Measurements from ENCODE around the gene MAPK7. TPM values are rescaled to one million over a fixed set of nuclear protein-coding genes. Genes with fewer than 3 reads are reported as not detected.

MAPK7 gene
- total and polyA plus RNA-seq, 8 donors = 19.8 to 33.8 (median 24.3) TPM

DNA sequence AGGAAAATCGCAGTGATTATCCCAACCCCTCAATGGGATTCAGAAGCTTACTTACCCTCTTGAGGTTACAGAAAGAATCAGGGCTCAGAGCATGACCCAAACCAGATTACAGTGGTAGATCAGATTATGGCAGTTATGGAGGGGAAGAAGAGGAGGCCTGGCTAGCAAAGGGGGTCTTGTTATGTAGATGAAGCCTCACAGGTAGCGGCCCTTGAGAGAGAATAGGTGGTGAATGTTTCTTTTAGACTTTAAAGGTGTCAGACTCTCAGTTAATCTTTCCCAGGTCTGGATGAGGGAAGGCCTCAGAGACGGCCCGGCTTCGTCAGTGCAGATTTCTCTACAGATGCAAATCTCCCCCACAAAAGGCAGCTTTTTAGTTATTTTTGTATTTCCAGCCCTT, 48.3 kb downstream of the MAPK7 start:
- peak in 1 of 4 donors; percentile 44 for DNase-seq

DNA sequence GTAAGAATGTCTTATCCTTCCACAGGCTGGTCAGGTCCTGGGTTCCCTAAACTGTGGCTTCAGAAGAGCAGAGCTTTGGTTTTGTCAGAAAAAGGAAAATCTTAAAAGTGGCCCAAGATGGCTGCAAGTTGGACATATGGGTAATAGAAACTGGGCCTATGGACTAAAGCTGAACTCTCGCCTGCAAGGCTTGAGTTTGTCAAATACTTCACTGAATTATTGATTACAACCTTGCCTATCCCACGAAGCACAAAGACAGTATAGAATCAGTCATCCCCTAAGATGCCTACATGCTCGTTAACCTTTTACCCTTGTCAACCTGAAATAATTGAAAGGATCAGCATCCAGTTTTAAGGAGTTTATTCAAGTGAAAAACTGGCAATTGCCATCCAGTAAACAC, 53.4 kb downstream of the MAPK7 start:
- no peaks in the 10 kb centered on the region for H3K27me3 ChIP-seq
- no peaks in the 10 kb centered on the region for H3K4me1 ChIP-seq
- ATAC-seq = no peak
- H3K9me3 ChIP-seq = no peaks in the 10 kb centered on the region
- no peak for DNase-seq
- intact Hi-C loops (cut with DNase I) = no loop called here
- no peak overlapping the region for H3K4me3 ChIP-seq
- H3K36me3 ChIP-seq = no peaks in the 10 kb centered on the region
- H3K27ac ChIP-seq = no peak overlapping the region
- TF ChIP-seq, protein P1, sequence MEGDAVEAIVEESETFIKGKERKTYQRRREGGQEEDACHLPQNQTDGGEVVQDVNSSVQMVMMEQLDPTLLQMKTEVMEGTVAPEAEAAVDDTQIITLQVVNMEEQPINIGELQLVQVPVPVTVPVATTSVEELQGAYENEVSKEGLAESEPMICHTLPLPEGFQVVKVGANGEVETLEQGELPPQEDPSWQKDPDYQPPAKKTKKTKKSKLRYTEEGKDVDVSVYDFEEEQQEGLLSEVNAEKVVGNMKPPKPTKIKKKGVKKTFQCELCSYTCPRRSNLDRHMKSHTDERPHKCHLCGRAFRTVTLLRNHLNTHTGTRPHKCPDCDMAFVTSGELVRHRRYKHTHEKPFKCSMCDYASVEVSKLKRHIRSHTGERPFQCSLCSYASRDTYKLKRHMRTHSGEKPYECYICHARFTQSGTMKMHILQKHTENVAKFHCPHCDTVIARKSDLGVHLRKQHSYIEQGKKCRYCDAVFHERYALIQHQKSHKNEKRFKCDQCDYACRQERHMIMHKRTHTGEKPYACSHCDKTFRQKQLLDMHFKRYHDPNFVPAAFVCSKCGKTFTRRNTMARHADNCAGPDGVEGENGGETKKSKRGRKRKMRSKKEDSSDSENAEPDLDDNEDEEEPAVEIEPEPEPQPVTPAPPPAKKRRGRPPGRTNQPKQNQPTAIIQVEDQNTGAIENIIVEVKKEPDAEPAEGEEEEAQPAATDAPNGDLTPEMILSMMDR (IDR thresholded peaks at IDR 0.05) = no peak

More for the DNA sequence above, 48.3 kb downstream of the MAPK7 start:
- ATAC-seq = no peak
- H3K36me3 ChIP-seq = no peaks in the 10 kb centered on the region
- no peak overlapping the region for H3K27ac ChIP-seq
- no peaks in the 10 kb centered on the region for H3K9me3 ChIP-seq
- no peak overlapping the region for H3K4me3 ChIP-seq
- H3K4me1 ChIP-seq = no peaks in the 10 kb centered on the region
- no peaks in the 10 kb centered on the region for H3K27me3 ChIP-seq
- intact Hi-C loops (cut with DNase I) = no loop called here
- TF ChIP-seq, protein P1 (IDR thresholded peaks at IDR 0.05) = no peak

Small RNA genes lying within 50 kb of the gene (microRNA-seq; reads per million reads assigned to microRNA genes)
- gene MIR1180 = 163 to 259 reads per million in 2 donors

Other genes starting within 250 kb of the MAPK7 start
- 10 to 100 TPM; 43.3 to 49.1 TPM for gene EPN2, start 141.1 kb upstream of the MAPK7 start, total RNA-seq
- 10 to 100 TPM; 44.1 to 51.5 (median 48.8) TPM for gene EPN2, start 141.1 kb upstream of the MAPK7 start, polyA plus RNA-seq (ENCODE audit: insufficient read length in 6 of 6)
- gene B9D1, start 15.8 kb upstream of the MAPK7 start, total RNA-seq = 10 to 100 TPM; 11.4 to 14.1 TPM
- gene B9D1, start 15.8 kb upstream of the MAPK7 start, polyA plus RNA-seq (ENCODE audit: insufficient read length in 6 of 6) = 10 to 100 TPM; 16.4 to 24.1 (median 22.0) TPM
- 100 to 1,000 TPM in 1 of 2 donors, 10 to 100 TPM in 1; 91.0 to 153 TPM for gene MFAP4, start 8.7 kb downstream of the MAPK7 start, total RNA-seq
- gene MFAP4, start 8.7 kb downstream of the MAPK7 start, polyA plus RNA-seq (ENCODE audit: insufficient read length in 6 of 6) = 100 to 1,000 TPM; 420 to 601 (median 506) TPM
- 1 to 10 TPM; 2.1 to 3.4 TPM for gene RNF112, start 32.7 kb downstream of the MAPK7 start, total RNA-seq
- 1 to 10 TPM; 3.1 to 5.0 (median 3.8) TPM for gene RNF112, start 32.7 kb downstream of the MAPK7 start, polyA plus RNA-seq (ENCODE audit: insufficient read length in 6 of 6)
- 10 to 100 TPM in 1 of 2 donors, 1 to 10 TPM in 1; 5.5 to 16.2 TPM for gene SLC47A1, start 155.4 kb downstream of the MAPK7 start, total RNA-seq
- gene SLC47A1, start 155.4 kb downstream of the MAPK7 start, polyA plus RNA-seq (ENCODE audit: insufficient read length in 6 of 6) = 1 to 10 TPM; 1.0 to 2.6 (median 1.5) TPM